SK-N-SH (cell line): Measurements from ENCODE around the gene PDE6A.

Experiments used
- CHD2 ChIP-seq: fragments of 150-350 bp; IDR thresholded peaks from 2 replicates; pipeline ENCODE4 v1.6.1; 2018; ENCODE audit warnings: low read length; ENCODE audit not compliant: partially characterized antibody
- EP300 ChIP-seq, 2 experiments: IDR thresholded peaks; 2 replicates each; pipeline versions ENCODE4 v1.4.0 to v1.6.1; 2012; ENCODE audit warnings: borderline replicate concordance in 1 of 2, low read depth in 1 of 2, low read length in 1 of 2
- FOXM1 ChIP-seq: IDR thresholded peaks from 2 replicates; pipeline ENCODE4 v1.4.0; 2012; ENCODE audit warnings: low read depth, mild to moderate bottlenecking
- GABPA ChIP-seq: IDR thresholded peaks from 2 replicates; pipeline ENCODE4 v1.4.0; 2012; ENCODE audit warnings: low read depth, mild to moderate bottlenecking
- JUND ChIP-seq: IDR thresholded peaks from 2 replicates; pipeline ENCODE4 v1.4.0; 2012
- POLR2AphosphoS5 ChIP-seq: IDR thresholded peaks from 2 replicates; pipeline ENCODE4 v1.6.1; 2012; ENCODE audit warnings: low read depth, low read length
- RCOR1 ChIP-seq: fragments of 150-350 bp; IDR thresholded peaks from 2 replicates; pipeline ENCODE4 v1.6.1; 2017; ENCODE audit warnings: antibody characterized with exemption, low read length
- TEAD4 ChIP-seq: IDR thresholded peaks from 2 replicates; pipeline ENCODE4 v1.4.0; 2012; ENCODE audit warnings: mild to moderate bottlenecking, borderline replicate concordance; ENCODE audit not compliant: insufficient read depth
- TF ChIP-seq, protein P1 (sequence below): fragments of 200-600 bp; sonication (generic); IDR thresholded peaks from 2 replicates; pipeline ENCODE4 v1.6.1; 2017; ENCODE audit warnings: antibody characterized with exemption, mild to moderate bottlenecking, moderate library complexity

DNA sequence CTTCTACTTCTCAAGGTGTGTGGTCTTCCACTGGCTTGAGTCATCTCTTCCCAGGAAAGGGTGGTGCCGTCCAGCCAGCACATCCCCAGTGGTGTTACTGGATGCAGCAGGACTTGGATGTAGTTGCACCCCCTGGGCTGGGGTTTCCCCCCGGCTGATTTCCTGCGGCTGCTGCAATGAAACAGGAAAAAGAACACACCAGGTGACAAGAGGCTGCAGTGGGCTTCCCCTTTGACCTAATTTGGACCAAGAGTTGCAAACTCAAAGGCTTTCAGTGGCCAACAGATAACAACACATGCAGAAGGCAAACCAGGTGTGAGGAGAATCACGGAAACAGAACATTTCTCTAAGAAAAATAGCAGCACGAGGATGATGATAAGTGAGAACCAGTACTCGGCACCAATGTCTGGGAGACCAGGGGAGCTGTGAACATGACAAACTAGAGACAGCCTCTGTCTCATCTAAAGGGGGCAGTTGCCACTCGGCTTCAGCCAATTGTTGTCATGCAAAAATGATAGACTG, 83.7 kb downstream of the PDE6A start:
- TF ChIP-seq TEAD4 (no peak), GABPA (no peak), JUND (no peak), POLR2AphosphoS5 (no peak), FOXM1 (no peak), CHD2 (no peak), RCOR1 (no peak), EP300 (IDR thresholded peaks at IDR 0.05; ENCODE audit: borderline replicate concordance in 1 of 2, low read depth in 1 of 2, low read length in 1 of 2) (no peak)
- TF ChIP-seq, protein P1, sequence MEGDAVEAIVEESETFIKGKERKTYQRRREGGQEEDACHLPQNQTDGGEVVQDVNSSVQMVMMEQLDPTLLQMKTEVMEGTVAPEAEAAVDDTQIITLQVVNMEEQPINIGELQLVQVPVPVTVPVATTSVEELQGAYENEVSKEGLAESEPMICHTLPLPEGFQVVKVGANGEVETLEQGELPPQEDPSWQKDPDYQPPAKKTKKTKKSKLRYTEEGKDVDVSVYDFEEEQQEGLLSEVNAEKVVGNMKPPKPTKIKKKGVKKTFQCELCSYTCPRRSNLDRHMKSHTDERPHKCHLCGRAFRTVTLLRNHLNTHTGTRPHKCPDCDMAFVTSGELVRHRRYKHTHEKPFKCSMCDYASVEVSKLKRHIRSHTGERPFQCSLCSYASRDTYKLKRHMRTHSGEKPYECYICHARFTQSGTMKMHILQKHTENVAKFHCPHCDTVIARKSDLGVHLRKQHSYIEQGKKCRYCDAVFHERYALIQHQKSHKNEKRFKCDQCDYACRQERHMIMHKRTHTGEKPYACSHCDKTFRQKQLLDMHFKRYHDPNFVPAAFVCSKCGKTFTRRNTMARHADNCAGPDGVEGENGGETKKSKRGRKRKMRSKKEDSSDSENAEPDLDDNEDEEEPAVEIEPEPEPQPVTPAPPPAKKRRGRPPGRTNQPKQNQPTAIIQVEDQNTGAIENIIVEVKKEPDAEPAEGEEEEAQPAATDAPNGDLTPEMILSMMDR: no peak
